SU-DHL-6 (cell line): Measurements from ENCODE around the gene HIVEP2.

Experiments
- H2AFZ ChIP-seq: fragments of 200-600 bp; sonication (generic); 2 replicates; pipeline ENCODE4 v1.6.1; 2014; ENCODE audit warnings: low read depth, mild to moderate bottlenecking, moderate library complexity, mixed read lengths, antibody characterized with exemption, low read length; ENCODE audit not compliant: severe bottlenecking
- H3F3A ChIP-seq: fragments of 200-600 bp; shearing (Covaris generic); 2 replicates; pipeline ENCODE4 v1.6.0; 2016; ENCODE audit warnings: antibody characterized with exemption, mild to moderate bottlenecking; ENCODE audit not compliant: insufficient read depth
- H3K27ac ChIP-seq: fragments of 200-600 bp; sonication (generic); 2 replicates; pipeline ENCODE4 v1.5.1; 2016; ENCODE audit warnings: low read depth, mild to moderate bottlenecking, low read length, moderate library complexity, mixed read lengths
- H3K27me3 ChIP-seq: fragments of 200-600 bp; sonication (generic), shearing (Covaris generic); 2 replicates; pipeline ENCODE4 v1.6.0; 2014; ENCODE audit warnings: mild to moderate bottlenecking, low read length
- H3K36me3 ChIP-seq: fragments of 200-600 bp; sonication (generic); 2 replicates; pipeline ENCODE4 v1.6.1; 2014; ENCODE audit warnings: mild to moderate bottlenecking, low read length, mixed read lengths
- H3K4me2 ChIP-seq: fragments of 300-600, 200-600 bp; shearing (Covaris generic), sonication (generic); 2 replicates; pipeline ENCODE4 v1.6.0; 2014; ENCODE audit warnings: low read length, low read depth, mild to moderate bottlenecking; ENCODE audit not compliant: poor library complexity, severe bottlenecking
- H3K4me3 ChIP-seq: fragments of 200-600 bp; sonication (generic); 2 replicates; pipeline ENCODE4 v1.5.1; 2014; ENCODE audit warnings: antibody characterized with exemption, low read length, mild to moderate bottlenecking, mixed read lengths; ENCODE audit not compliant: insufficient read depth, poor library complexity, severe bottlenecking
- H3K79me2 ChIP-seq: fragments of 200-600 bp; sonication (generic); 2 replicates; pipeline ENCODE4 v1.6.1; 2014; ENCODE audit warnings: mild to moderate bottlenecking, low read length, moderate library complexity; ENCODE audit not compliant: insufficient read depth
- H3K9ac ChIP-seq: fragments of 200-600 bp; sonication (generic); 2 replicates; pipeline ENCODE4 v1.7.0; 2014; ENCODE audit warnings: mild to moderate bottlenecking, low read length
- H3K9me2 ChIP-seq: fragments of 200-600 bp; sonication (generic); replicated peaks from 2 replicates; pipeline ENCODE4 v1.6.1; 2014; ENCODE audit warnings: low read length; ENCODE audit not compliant: insufficient read depth
- H3K9me3 ChIP-seq: fragments of 200-600 bp; sonication (generic); 2 replicates; pipeline ENCODE4 v1.6.1; 2014; ENCODE audit warnings: low read length, mixed read lengths; ENCODE audit not compliant: insufficient read depth
- H4K20me1 ChIP-seq: fragments of 200-600 bp; sonication (generic); 2 replicates; pipeline ENCODE4 v1.6.1; 2014; ENCODE audit warnings: low read depth, mild to moderate bottlenecking, antibody characterized with exemption, low read length, moderate library complexity, mixed read lengths
- CTCF ChIP-seq: fragments of 200-600 bp; sonication (generic); IDR thresholded peaks from one replicate; pipeline ENCODE4 v1.5.1; 2017; ENCODE audit warnings: antibody characterized with exemption, mild to moderate bottlenecking, low read length, moderate library complexity; ENCODE audit not compliant: insufficient read depth, poor library complexity, severe bottlenecking
- EZH2phosphoT487 ChIP-seq: fragments of 200-600 bp; sonication (generic), shearing (Covaris generic); conservative IDR thresholded peaks from 2 replicates; pipeline ENCODE4 v1.6.1; 2018; ENCODE audit warnings: mild to moderate bottlenecking, antibody characterized with exemption, low read length, moderate library complexity, mixed read lengths

The HIVEP2 gene

DNA sequence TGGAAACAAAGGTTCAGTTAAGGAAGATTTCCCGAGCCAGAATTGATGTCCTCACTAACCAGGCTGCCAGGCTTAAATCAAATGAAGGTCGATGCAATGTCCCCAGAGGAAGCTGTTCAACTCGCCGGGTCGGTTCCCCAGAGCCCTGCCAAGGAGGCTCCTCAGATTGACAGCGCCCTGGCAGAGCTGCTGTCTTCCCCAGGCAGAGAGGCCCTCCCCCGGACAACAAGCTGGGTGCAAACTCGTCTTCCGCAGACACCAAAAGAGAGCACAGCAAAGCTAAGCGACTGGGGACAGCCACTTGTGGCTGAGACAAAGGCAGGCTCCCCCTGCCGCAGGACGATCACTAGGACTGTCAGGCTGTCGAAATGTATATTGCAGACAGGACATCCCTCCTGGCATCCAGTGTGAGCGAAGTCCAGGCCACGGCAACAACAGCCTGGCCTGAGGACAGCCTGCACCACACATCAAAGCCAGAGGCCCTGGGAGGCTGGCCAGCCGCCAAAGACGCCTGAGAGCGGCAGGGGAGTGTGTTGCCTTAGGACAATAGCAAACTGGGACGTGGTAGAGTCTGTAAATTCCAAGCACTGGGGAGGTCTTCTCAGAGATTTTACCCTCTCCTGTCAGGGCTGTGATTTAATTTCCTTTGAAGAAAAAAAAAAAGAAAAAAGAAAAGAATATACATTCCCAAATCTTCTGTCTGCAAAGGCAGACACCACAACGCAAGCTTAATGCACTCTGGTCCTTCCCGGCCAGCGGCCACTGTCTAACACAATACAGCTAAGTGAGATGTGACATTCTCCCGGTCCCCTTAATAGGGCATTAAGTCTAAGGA, 99.1 kb downstream of the HIVEP2 start:
- no peaks in the 10 kb centered on the region for H3K27me3 ChIP-seq
- no peaks in the 10 kb centered on the region for H3K9me3 ChIP-seq
- H3K4me2 ChIP-seq = peak overlapping the region; percentile 79
- 0 out of 2 replicates have a peak overlapping the region, but pooled peaks have one; percentile 4 for H3K27ac ChIP-seq
- peak overlapping the region; percentile 36 for H3K9ac ChIP-seq
- no peaks in the 10 kb centered on the region for H4K20me1 ChIP-seq
- H3K9me2 ChIP-seq = no peaks in the 10 kb centered on the region
- peak overlapping the region; percentile 32 for H3K4me3 ChIP-seq
- no peaks in the 10 kb centered on the region for H3K79me2 ChIP-seq
- H3K36me3 ChIP-seq = no peaks in the 10 kb centered on the region
- no peak overlapping the region for H2AFZ ChIP-seq
- TF ChIP-seq EZH2phosphoT487 = no peak
- TF ChIP-seq CTCF = no peak
- 0 out of 2 replicates have a peak, but pooled peaks cover 9% of the 10 kb centered on the region for H3F3A ChIP-seq

DNA sequence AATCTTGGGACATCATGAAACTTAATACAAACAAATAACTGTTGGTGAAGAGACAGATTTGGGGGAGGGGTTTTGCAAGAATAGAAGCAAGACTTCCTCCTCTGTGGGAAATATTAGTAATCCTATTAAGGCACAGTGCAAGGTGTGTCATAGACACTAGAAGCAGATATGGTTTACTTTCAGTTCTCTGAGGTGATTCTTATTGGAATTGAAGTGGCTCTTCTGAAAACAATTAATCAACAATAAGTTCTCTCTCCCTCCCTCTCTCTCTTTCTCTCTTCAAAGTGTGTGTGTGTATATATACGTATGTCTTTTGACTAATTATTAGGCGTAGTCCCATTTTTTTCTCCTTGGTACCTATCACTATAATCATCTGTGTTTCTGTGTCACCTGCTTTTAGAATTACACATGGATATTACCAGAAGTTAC, 99.8 kb downstream of the HIVEP2 start:
- no peaks in the 10 kb centered on the region for H3K9me3 ChIP-seq
- H3F3A ChIP-seq = 0 out of 2 replicates have a peak, but pooled peaks cover 9% of the 10 kb centered on the region
- no peaks in the 10 kb centered on the region for H3K79me2 ChIP-seq
- H3K4me3 ChIP-seq = peak overlapping the region; percentile 32
- no peaks in the 10 kb centered on the region for H3K36me3 ChIP-seq
- no peaks in the 10 kb centered on the region for H4K20me1 ChIP-seq
- H3K4me2 ChIP-seq = peak overlapping the region; percentile 79
- no peaks in the 10 kb centered on the region for H3K27me3 ChIP-seq
- no peaks in the 10 kb centered on the region for H3K9me2 ChIP-seq
- H2AFZ ChIP-seq = no peak overlapping the region
- peak overlapping the region; percentile 36 for H3K9ac ChIP-seq
- no peak for TF ChIP-seq EZH2phosphoT487
- TF ChIP-seq CTCF = no peak
- H3K27ac ChIP-seq = peak overlapping the region; percentile 4; the same call in 1 of the 2 replicates

DNA sequence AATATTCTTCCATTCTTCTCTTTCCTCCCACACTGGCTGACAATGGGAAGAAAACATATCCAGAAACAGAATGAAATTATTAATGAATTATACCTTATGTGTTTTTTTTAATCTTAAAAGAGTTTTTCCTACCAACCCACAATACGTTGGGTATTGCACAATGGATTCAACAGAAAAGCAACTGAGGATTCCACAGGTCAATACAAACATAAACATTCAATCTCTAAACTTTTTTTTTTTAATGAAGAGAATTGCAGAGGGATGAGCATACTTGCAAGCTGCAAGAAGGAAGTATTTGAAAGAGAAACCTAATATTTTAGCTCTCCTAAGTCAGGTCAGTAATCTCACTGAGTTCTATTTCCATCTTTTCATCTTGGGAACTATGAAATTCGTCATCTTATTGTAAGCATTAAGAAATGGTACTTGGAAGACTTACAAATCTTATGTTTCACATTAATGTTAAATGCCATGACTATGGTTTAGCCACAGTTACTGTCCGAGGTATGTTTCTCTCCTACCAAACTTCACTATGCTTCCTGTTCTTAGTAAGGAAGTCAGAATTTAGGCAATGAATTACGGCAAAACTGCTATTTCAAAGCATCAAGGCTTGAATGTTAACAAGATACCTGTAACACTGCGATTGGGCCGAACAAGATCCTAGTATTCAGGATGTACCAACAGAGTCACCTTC, 100.8 kb downstream of the HIVEP2 start:
- H3K27ac ChIP-seq = peak overlapping the region; percentile 11; the same call in 1 of the 2 replicates
- H4K20me1 ChIP-seq = no peaks in the 10 kb centered on the region
- H3K9ac ChIP-seq = no peak overlapping the region
- H3K9me3 ChIP-seq = no peaks in the 10 kb centered on the region
- H3K9me2 ChIP-seq = no peaks in the 10 kb centered on the region
- no peaks in the 10 kb centered on the region for H3K36me3 ChIP-seq
- H3K4me3 ChIP-seq = peak overlapping the region; percentile 32
- H3F3A ChIP-seq = 0 out of 2 replicates have a peak, but pooled peaks cover 9% of the 10 kb centered on the region
- peak overlapping the region; percentile 79 for H3K4me2 ChIP-seq
- no peaks in the 10 kb centered on the region for H3K27me3 ChIP-seq
- H3K79me2 ChIP-seq = no peaks in the 10 kb centered on the region
- H2AFZ ChIP-seq = no peak overlapping the region
- TF ChIP-seq CTCF (no peak), EZH2phosphoT487 (no peak)
